ENCODE measurements around the gene OR6Y1. TPM values are rescaled to one million over a fixed set of nuclear protein-coding genes. Genes with fewer than 3 reads are reported as not detected.

The OR6Y1 gene
- total and polyA plus RNA-seq, 2 of the 4 experiments (the other 2 are of a cell fraction) = not detected

GRCh38 chr1:158516966-158517365, 37.2 kb downstream of the OR6Y1 start:
- H2BK15ac ChIP-seq (ENCODE audit: low read depth, low read length) = no peak overlapping the region
- ATAC-seq (ENCODE audit: low read depth) (no peak), DNase-seq (no peak)
- no peak overlapping the region for H3K4me3 ChIP-seq (ENCODE audit: insufficient read depth, low read depth, low read length)
- ChIA-PET POLR2A (ENCODE audit: unreplicated experiment) (no interaction called here), CTCF (no interaction called here)
- H3K27ac ChIP-seq (ENCODE audit: insufficient read depth, low read length) = no peak overlapping the region
- H3K18ac ChIP-seq (ENCODE audit: low read depth, low read length) = no peak overlapping the region
- H3K9ac ChIP-seq (ENCODE audit: low read depth, low read length) = no peak overlapping the region
- intact Hi-C loops (cut with micrococcal nuclease) (no loop called here), dilution Hi-C loops (cut with HindIII; ENCODE audit: low sequenced_read_pairs, unreplicated experiment) (no loop called here), in situ Hi-C loops (cut with MboI; ENCODE audit: low sequenced_read_pairs) (no loop called here)
- H3K56ac ChIP-seq (ENCODE audit: extremely low read depth, insufficient read depth, low read length) = no peak overlapping the region
- TF ChIP-seq SMC3 (IDR thresholded peaks at IDR 0.05; ENCODE audit: low read depth, low read length) (no peak), RFX5 (IDR thresholded peaks at IDR 0.05; ENCODE audit: low read depth, low read length) (no peak), FOS (IDR thresholded peaks at IDR 0.05; ENCODE audit: low read depth, low read length) (no peak), RAD21 (IDR thresholded peaks at IDR 0.05; ENCODE audit: low read length) (no peak), MAFK (IDR thresholded peaks at IDR 0.05; ENCODE audit: low read depth, low read length) (no peak), CHD1 (IDR thresholded peaks at IDR 0.05; ENCODE audit: low read depth, low read length) (no peak), POLR2A (IDR thresholded peaks at IDR 0.05; ENCODE audit: low read depth, low read length) (no peak), MAZ (IDR thresholded peaks at IDR 0.05; ENCODE audit: borderline replicate concordance, low read depth, low read length) (no peak), BHLHE40 (IDR thresholded peaks at IDR 0.05; ENCODE audit: low read depth, low read length) (no peak), MXI1 (IDR thresholded peaks at IDR 0.05; ENCODE audit: borderline replicate concordance, low read depth, low read length) (no peak), CEBPB (IDR thresholded peaks at IDR 0.05; ENCODE audit: low read depth, low read length) (no peak), RCOR1 (IDR thresholded peaks at IDR 0.05; ENCODE audit: insufficient replicate concordance, low read length) (no peak), USF2 (IDR thresholded peaks at IDR 0.05; ENCODE audit: low read depth, low read length) (no peak), NFE2L2 (IDR thresholded peaks at IDR 0.05; ENCODE audit: low read depth, low read length) (no peak), CTCF (conservative IDR thresholded peaks at IDR 0.05; ENCODE audit: low read depth, low read length) (no peak)
- H3K14ac ChIP-seq (replicated peaks; ENCODE audit: low read depth, low read length) = no peak overlapping the region
- H3K4me1 ChIP-seq (ENCODE audit: control insufficient read depth, insufficient read depth, low read length) = no peaks in the 10 kb centered on the region
- no peaks in the 10 kb centered on the region for H4K20me1 ChIP-seq (ENCODE audit: insufficient read depth, low read length)
- H4K8ac ChIP-seq (ENCODE audit: low read depth in 2 of 2, low read length in 2 of 2) = no peak overlapping the region
- no peaks in the 10 kb centered on the region for H3K9me3 ChIP-seq (ENCODE audit: control insufficient read depth, insufficient read depth, low read length)
- H4K91ac ChIP-seq (ENCODE audit: insufficient read depth, low read depth, low read length) = no peak overlapping the region
- no peaks in the 10 kb centered on the region for H3K36me3 ChIP-seq (ENCODE audit: control insufficient read depth, insufficient read depth, low read length)
- no peak overlapping the region for H2BK120ac ChIP-seq (ENCODE audit: low read depth, low read length)
- no peaks in the 10 kb centered on the region for H3K79me1 ChIP-seq (ENCODE audit: low read depth in 1 of 2, low read length in 2 of 2)
- H3K9me1 ChIP-seq (ENCODE audit: insufficient read depth, low read length) = no peaks in the 10 kb centered on the region
- no peak overlapping the region for H3K4ac ChIP-seq (ENCODE audit: low read depth, low read length)
- no peak overlapping the region for H2AK9ac ChIP-seq (replicated peaks; ENCODE audit: low read depth, low read length, poor library complexity)
- H3K4me2 ChIP-seq (ENCODE audit: low read depth, low read length) = no peak overlapping the region
- H3K23ac ChIP-seq (ENCODE audit: low read depth, low read length) = no peak overlapping the region
- no peak overlapping the region for H2AK5ac ChIP-seq (ENCODE audit: low read depth, low read length)
- no peak overlapping the region for H2BK5ac ChIP-seq (ENCODE audit: low read depth, low read length, poor library complexity, severe bottlenecking)
- H2AFZ ChIP-seq (replicated peaks; ENCODE audit: low read length, poor library complexity) = no peak overlapping the region
- no peak overlapping the region for H2BK20ac ChIP-seq (ENCODE audit: low read depth, low read length)
- BruUV-seq (replicated peaks) = no TSS peak
- H4K5ac ChIP-seq (ENCODE audit: low read depth, low read length) = no peak overlapping the region
- H3K27me3 ChIP-seq (ENCODE audit: control insufficient read depth, insufficient read depth, low read length) = no peaks in the 10 kb centered on the region

Data from IMR-90 (cell line).